Tibial nerve (tissue), 4 donors: ENCODE data around the gene KCNK17. TPM values are rescaled to one million over a fixed set of nuclear protein-coding genes. Genes with fewer than 3 reads are reported as not detected.

Experiments used
- DNase-seq, 2 donors: peaks; one replicate each; pipeline ENCODE4 v3.0.0-alpha.2; 2019; ENCODE audit warnings: low spot score in 2 of 2
- H3K27ac ChIP-seq, 4 donors: fragments of 200-600 bp; sonication (generic) in 3 of 4; one replicate each; pipeline ENCODE4 v1.5.1; 2017 to 2019; ENCODE audit warnings: mild to moderate bottlenecking in 1 of 4
- H3K27me3 ChIP-seq, 2 donors: fragments of 200-600 bp; sonication (generic) in 1 of 2; one replicate each; pipeline versions ENCODE4 v1.5.1 to v1.6.0; 2017 to 2019
- H3K36me3 ChIP-seq, 3 donors: fragments of 200-600 bp; sonication (generic); one replicate each; pipeline ENCODE4 v1.5.1; 2018 to 2019
- H3K4me1 ChIP-seq, 4 donors: fragments of 200-600 bp; sonication (generic) in 3 of 4; one replicate each; pipeline ENCODE4 v1.5.1; 2017 to 2019
- H3K4me3 ChIP-seq, 4 donors: fragments of 200-600 bp; sonication (generic) in 3 of 4; one replicate each; pipeline ENCODE4 v1.5.1; 2017 to 2019; ENCODE audit warnings: mild to moderate bottlenecking in 1 of 4, moderate library complexity in 1 of 4
- H3K9me3 ChIP-seq, 4 donors: fragments of 200-600 bp; sonication (generic) in 3 of 4; one replicate each; pipeline ENCODE4 v1.5.1; 2017 to 2019
- EP300 ChIP-seq, 2 donors: sonication (generic); formaldehyde crosslinking; IDR thresholded peaks; one replicate each; pipeline ENCODE4 v1.6.1; 2017; ENCODE audit warnings: antibody characterized with exemption in 2 of 2, mild to moderate bottlenecking in 1 of 2
- POLR2A ChIP-seq, 2 donors: fragments of 450-650 bp; IDR thresholded peaks; one replicate each; pipeline ENCODE4 v1.6.1; 2017; ENCODE audit warnings: antibody characterized with exemption in 2 of 2, mild to moderate bottlenecking in 2 of 2, moderate library complexity in 2 of 2
- WGBS, 2 donors: methylation state at CpG; one replicate each; pipeline ENCODE4 v1.1.5; 2018; 5-methylcytosine and 5-hydroxymethylcytosine counted together
- total RNA-seq, 4 donors: library from RNA; depleted of rRNA; stranded (reverse); fragments of >200 nt; gene quantifications; one replicate each; pipeline ENCODE4 v1.1.0, GENCODE V29; 2016
- TF ChIP-seq, protein P1 (sequence below), 5 experiments: fragments of 200-600 bp in 3 of 5; fragments of 450-650 bp in 2 of 5; sonication (generic) in 3 of 5; IDR thresholded peaks; one replicate each; pipeline ENCODE4 v1.5.1; 2016 to 2019; ENCODE audit warnings: antibody characterized with exemption in 5 of 5, mild to moderate bottlenecking in 3 of 5, moderate library complexity in 2 of 5

KCNK17 gene
- total RNA-seq, 4 donors from 2014 or later: 1.1 to 1.7 TPM; not detected in 2

- Histone ChIP-seq H3K9me3 (no peaks in the 10 kb centered on the region), H3K27ac (no peak overlapping the region), H3K27me3 (no peaks in the 10 kb centered on the region), H3K4me3 (no peak overlapping the region), H3K4me1 (peaks cover 0 to 6% (median 0%) of the 10 kb centered on the region in 4 donors), H3K36me3 (no peaks in the 10 kb centered on the region)
- 83 to 97% methylated on average over 3 of the region's 3 CpGs for WGBS, 2 donors
- no peak for TF ChIP-seq POLR2A (IDR thresholded peaks at IDR 0.05)
- TF ChIP-seq, protein P1, sequence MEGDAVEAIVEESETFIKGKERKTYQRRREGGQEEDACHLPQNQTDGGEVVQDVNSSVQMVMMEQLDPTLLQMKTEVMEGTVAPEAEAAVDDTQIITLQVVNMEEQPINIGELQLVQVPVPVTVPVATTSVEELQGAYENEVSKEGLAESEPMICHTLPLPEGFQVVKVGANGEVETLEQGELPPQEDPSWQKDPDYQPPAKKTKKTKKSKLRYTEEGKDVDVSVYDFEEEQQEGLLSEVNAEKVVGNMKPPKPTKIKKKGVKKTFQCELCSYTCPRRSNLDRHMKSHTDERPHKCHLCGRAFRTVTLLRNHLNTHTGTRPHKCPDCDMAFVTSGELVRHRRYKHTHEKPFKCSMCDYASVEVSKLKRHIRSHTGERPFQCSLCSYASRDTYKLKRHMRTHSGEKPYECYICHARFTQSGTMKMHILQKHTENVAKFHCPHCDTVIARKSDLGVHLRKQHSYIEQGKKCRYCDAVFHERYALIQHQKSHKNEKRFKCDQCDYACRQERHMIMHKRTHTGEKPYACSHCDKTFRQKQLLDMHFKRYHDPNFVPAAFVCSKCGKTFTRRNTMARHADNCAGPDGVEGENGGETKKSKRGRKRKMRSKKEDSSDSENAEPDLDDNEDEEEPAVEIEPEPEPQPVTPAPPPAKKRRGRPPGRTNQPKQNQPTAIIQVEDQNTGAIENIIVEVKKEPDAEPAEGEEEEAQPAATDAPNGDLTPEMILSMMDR (IDR thresholded peaks at IDR 0.05): no peak
- TF ChIP-seq EP300 (IDR thresholded peaks at IDR 0.05): no peak
- DNase-seq: no peak
These were observed 39.3 kb downstream of the KCNK17 start for GRCh38 chr6:39274903-39275302.

- 65 to 90% methylated on average over 4 of the region's 4 CpGs for WGBS, 2 donors
- TF ChIP-seq, protein P1 (IDR thresholded peaks at IDR 0.05): no peak
- TF ChIP-seq POLR2A (IDR thresholded peaks at IDR 0.05) (no peak), EP300 (IDR thresholded peaks at IDR 0.05) (no peak)
- Histone ChIP-seq H3K27me3 (no peaks in the 10 kb centered on the region), H3K9me3 (no peaks in the 10 kb centered on the region), H3K27ac (no peak overlapping the region), H3K4me3 (no peak overlapping the region), H3K4me1 (peaks cover 0 to 5% (median 0%) of the 10 kb centered on the region in 4 donors), H3K36me3 (no peaks in the 10 kb centered on the region)
- no peak for DNase-seq
These were observed 39.7 kb downstream of the KCNK17 start for GRCh38 chr6:39274471-39274870.

GRCh38 chr6:39273406-39273821 is 40.8 kb downstream of the KCNK17 start:
- Histone ChIP-seq H3K4me3 (no peak overlapping the region), H3K9me3 (no peaks in the 10 kb centered on the region), H3K27ac (no peak overlapping the region), H3K36me3 (no peaks in the 10 kb centered on the region), H3K27me3 (no peaks in the 10 kb centered on the region), H3K4me1 (peaks cover 0 to 5% (median 0%) of the 10 kb centered on the region in 4 donors)
- DNase-seq: no peak
- TF ChIP-seq EP300 (IDR thresholded peaks at IDR 0.05) (no peak), POLR2A (IDR thresholded peaks at IDR 0.05) (no peak)
- TF ChIP-seq, protein P1 (IDR thresholded peaks at IDR 0.05): no peak
- 39 to 47% methylated on average over 6 of the region's 6 CpGs for WGBS, 2 donors

DNA sequence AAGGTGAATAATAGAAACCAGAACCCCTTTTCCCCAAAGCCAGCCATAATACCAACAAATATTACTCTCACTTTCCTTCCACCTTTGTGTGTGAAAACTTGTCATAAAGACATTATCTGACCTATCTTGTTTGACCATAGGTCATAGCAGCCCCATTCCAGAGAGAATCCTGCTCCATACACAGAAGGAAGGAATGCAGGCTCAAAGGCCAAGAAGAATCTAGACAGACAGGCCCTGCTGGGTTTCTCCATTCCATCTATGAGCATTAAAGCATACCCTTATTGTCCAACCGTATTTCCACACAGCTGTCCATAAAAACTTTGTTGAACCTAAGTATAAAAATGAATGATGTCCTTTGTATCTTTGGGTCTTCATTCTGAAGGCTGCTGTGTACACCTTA is 44.3 kb downstream of the KCNK17 start:
- Histone ChIP-seq H3K27me3 (no peaks in the 10 kb centered on the region), H3K27ac (no peak overlapping the region), H3K9me3 (no peaks in the 10 kb centered on the region), H3K36me3 (no peaks in the 10 kb centered on the region), H3K4me1 (peaks cover 0 to 5% (median 0%) of the 10 kb centered on the region in 4 donors), H3K4me3 (no peak overlapping the region)
- TF ChIP-seq EP300 (IDR thresholded peaks at IDR 0.05): no peak
- no peak for TF ChIP-seq POLR2A (IDR thresholded peaks at IDR 0.05)
- TF ChIP-seq, protein P1 (IDR thresholded peaks at IDR 0.05): no peak
- 71 to 73% methylated on average over 1 of the region's 1 CpG for WGBS, 2 donors
- no peak for DNase-seq

DNA sequence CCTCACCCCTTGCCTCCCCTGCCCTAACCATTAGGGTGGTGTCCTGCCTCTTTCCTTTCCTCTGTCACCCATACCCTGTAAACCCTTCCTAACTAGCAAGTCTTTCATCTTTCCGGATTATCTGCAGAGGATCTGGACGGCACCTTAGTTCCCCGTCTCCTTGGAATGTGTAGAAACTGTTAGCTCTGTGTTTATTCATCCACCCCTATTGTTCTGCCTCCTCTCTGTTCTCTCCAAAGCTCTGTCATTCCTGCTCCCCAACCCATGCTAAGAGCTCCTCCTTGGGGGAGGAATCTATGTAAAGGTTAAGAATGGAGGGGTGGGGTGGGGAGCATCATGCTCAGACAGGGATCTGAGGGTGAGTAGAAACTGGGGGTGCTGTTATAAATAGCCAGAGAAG is 45.5 kb downstream of the KCNK17 start:
- Histone ChIP-seq H3K27me3 (no peaks in the 10 kb centered on the region), H3K36me3 (no peaks in the 10 kb centered on the region), H3K9me3 (no peaks in the 10 kb centered on the region), H3K4me3 (no peak overlapping the region), H3K27ac (no peak overlapping the region), H3K4me1 (peaks cover 0 to 6% (median 0%) of the 10 kb centered on the region in 4 donors)
- no peak for DNase-seq
- WGBS, 2 donors: 36 to 62% methylated on average over 3 of the region's 3 CpGs
- no peak for TF ChIP-seq EP300 (IDR thresholded peaks at IDR 0.05)
- TF ChIP-seq, protein P1 (IDR thresholded peaks at IDR 0.05): no peak
- no peak for TF ChIP-seq POLR2A (IDR thresholded peaks at IDR 0.05)
